AG10803 (cell line): ENCODE measurements around the gene SYNPO2.
A peak's percentile ranks its signal among the peaks of the same experiment; 100 is the strongest.

Experiments used
- DNase-seq: peaks from one replicate; pipeline ENCODE4 v3.0.0; 2010; ENCODE audit warnings: low read depth
- H3K4me3 ChIP-seq: 2 replicates; pipeline ENCODE4 v1.5.1; 2011; ENCODE audit warnings: mild to moderate bottlenecking, low read length, control low read depth
- TF ChIP-seq, protein P1 (sequence below): conservative IDR thresholded peaks from 2 replicates; pipeline ENCODE4 v1.5.1; 2011; ENCODE audit warnings: mild to moderate bottlenecking, low read length, control low read depth, inconsistent platforms

SYNPO2 gene

DNA sequence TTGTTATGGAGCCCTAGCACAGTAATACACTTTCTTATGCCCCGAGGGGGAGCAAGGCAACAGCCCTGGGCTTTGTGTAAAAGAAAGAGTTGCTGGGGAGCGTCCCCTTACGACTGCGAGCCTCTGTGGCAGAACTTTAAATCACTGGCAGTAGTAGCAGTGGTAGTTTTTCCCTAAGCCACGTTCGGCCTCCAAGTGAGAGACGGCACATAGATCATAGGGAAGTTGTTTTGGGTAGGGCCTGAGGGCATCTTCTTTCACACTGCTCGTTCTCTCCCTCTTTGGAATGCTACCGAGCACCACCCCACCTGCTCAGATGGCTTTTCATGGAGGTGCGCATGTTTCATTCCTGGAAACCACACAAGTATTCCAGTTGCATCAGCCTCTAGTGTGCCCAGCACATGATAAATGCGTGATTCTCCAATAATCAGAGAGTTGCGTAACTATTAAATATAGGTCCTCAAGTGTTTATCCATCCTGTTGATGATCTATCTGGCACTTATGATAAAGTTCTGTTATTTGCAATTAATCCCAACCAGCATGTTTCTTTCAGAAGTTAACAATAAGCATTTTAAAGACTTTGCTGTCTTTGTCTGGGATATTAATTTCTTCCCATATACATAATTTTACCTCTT is 7.0 kb upstream of the SYNPO2 start:
- TF ChIP-seq, protein P1, sequence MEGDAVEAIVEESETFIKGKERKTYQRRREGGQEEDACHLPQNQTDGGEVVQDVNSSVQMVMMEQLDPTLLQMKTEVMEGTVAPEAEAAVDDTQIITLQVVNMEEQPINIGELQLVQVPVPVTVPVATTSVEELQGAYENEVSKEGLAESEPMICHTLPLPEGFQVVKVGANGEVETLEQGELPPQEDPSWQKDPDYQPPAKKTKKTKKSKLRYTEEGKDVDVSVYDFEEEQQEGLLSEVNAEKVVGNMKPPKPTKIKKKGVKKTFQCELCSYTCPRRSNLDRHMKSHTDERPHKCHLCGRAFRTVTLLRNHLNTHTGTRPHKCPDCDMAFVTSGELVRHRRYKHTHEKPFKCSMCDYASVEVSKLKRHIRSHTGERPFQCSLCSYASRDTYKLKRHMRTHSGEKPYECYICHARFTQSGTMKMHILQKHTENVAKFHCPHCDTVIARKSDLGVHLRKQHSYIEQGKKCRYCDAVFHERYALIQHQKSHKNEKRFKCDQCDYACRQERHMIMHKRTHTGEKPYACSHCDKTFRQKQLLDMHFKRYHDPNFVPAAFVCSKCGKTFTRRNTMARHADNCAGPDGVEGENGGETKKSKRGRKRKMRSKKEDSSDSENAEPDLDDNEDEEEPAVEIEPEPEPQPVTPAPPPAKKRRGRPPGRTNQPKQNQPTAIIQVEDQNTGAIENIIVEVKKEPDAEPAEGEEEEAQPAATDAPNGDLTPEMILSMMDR, result no peak
- H3K4me3 ChIP-seq, result no peak overlapping the region
- no peak for DNase-seq

- no peak for DNase-seq
Observed at GRCh38 chr4:118883861-118884260, 4.8 kb upstream of the SYNPO2 start.

GRCh38 chr4:118884716-118885115 is 3.9 kb upstream of the SYNPO2 start:
- TF ChIP-seq, protein P1, result no peak
- no peak for DNase-seq
- H3K4me3 ChIP-seq, result no peak overlapping the region

More at GRCh38 chr4:118883861-118884260, 4.8 kb upstream of the SYNPO2 start:
- H3K4me3 ChIP-seq, result no peak overlapping the region
- TF ChIP-seq, protein P1, result no peak; the same call in none of the 2 replicates

DNA sequence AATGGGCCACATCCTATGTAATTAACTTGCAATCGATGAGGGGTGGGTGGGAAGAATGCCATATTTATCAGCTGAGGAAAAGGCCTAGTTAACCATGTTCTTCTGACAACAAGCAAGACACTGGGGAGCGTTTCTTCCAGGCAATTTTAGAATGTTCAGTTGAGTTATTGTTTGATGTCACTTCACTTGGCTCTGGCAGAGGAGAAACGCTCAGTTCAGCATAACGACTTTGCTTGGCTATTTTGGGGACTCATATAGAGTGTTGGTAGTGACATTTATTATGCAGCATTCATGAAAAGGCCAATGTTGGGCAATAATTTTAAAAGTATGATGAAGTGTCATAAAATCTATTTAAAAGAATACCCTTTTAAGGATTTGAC is 648 bp downstream of the SYNPO2 start:
- H3K4me3 ChIP-seq, result peak overlapping the region; percentile 70
- TF ChIP-seq, protein P1, result no peak
- DNase-seq, result no peak

DNA sequence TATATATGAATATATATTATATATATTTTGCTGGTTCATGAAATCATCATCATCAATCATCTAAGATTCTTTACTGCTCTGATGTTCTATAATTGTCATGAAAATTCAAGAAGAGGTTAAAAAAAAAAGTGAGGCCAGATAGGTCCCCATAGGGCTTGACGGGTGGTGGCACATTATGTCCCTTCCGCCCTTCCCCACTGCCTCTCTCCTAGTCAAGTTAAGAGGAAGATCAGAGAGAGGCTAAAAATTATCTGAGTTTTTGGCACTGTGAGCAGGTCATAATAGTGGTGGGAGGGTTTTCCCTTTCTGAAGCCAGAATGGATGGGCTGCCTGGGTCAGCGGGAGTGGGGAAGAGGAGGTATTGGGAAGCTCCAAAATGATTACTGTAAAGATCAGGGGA is 5.4 kb downstream of the SYNPO2 start:
- TF ChIP-seq, protein P1, result no peak
- no peak overlapping the region for H3K4me3 ChIP-seq
- no peak for DNase-seq

- H3K4me3 ChIP-seq, result no peak overlapping the region
- TF ChIP-seq, protein P1, result no peak
- DNase-seq, result no peak
Observed at GRCh38 chr4:118898221-118898620, 9.6 kb downstream of the SYNPO2 start.

DNA sequence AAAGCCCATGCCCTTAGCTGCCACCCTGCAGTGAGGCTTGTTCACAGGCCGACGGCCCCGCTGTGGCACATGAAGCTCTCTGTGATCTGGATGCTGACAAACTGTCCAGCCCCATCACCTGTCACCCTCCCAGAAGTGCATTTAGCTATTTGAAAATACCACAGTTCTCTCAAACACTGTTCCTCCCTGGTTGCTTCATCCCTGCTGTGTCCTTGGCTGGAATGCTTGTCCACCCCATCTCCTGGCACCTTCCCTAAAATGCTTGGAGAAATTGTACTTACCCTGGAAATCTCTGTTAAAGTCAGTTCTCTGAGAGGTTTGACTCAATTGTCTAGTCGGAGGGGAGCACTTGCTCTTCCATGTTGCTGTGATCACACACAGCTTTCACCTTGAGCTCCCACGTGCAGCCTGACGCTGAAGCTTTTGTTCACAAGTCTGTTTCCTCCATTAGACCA is 10.1 kb downstream of the SYNPO2 start:
- TF ChIP-seq, protein P1, result no peak
- DNase-seq, result peak; percentile 47
- H3K4me3 ChIP-seq, result no peak overlapping the region
